ENCODE results near the gene UBQLN4. TPM values are rescaled to one million over a fixed set of nuclear protein-coding genes. Genes with fewer than 3 reads are reported as not detected.

Gene UBQLN4
- total and polyA plus RNA-seq, 5 donors from 2014 or later: 4.4 to 19.1 (median 6.1) TPM

GRCh38 chr1:156086256-156086662 lies 32.7 kb upstream of the UBQLN4 start:
- Mint-ChIP-seq H3K27me3 (peaks cover 59% of the 10 kb centered on the region), H3K4me3 (peak overlapping the region in 1 of 4 donors; percentile 47), H3K27ac (no peak overlapping the region), H3K4me1 (peaks cover 0 to 18% (median 3%) of the 10 kb centered on the region in 4 donors), H3K36me3 (no peaks in the 10 kb centered on the region), H3K9me3 (peaks cover 0 to 2% (median 0%) of the 10 kb centered on the region in 7 donors)
- peaks cover 16% of the 10 kb centered on the region for H3K27me3 ChIP-seq (ENCODE audit: control insufficient read depth, insufficient read depth, low read length)
- no peak overlapping the region for H3K4me3 ChIP-seq (ENCODE audit: low read depth, low read length)
- DNase-seq: no peak
- H3K4me1 ChIP-seq (ENCODE audit: control insufficient read depth, insufficient read depth, low read length, poor library complexity, severe bottlenecking): peaks cover 17% of the 10 kb centered on the region
- H3K9me3 ChIP-seq (ENCODE audit: control insufficient read depth in 2 of 2, low read length in 2 of 2): no peaks in the 10 kb centered on the region
- ATAC-seq (ENCODE audit: low read depth in 2 of 2): no peak
- no peak overlapping the region for H3K27ac ChIP-seq (ENCODE audit: insufficient read depth, low read length, poor library complexity, severe bottlenecking)
- no peaks in the 10 kb centered on the region for H3K36me3 ChIP-seq (ENCODE audit: control insufficient read depth, insufficient read depth, low read length)

GRCh38 chr1:156083800-156084790 lies 30.5 kb upstream of the UBQLN4 start:
- Histone ChIP-seq H3K4me3 (ENCODE audit: low read depth, low read length) (no peak overlapping the region), H3K4me1 (ENCODE audit: control insufficient read depth, insufficient read depth, low read length, poor library complexity, severe bottlenecking) (peaks cover 17% of the 10 kb centered on the region), H3K27me3 (ENCODE audit: control insufficient read depth, insufficient read depth, low read length) (peaks cover 16% of the 10 kb centered on the region), H3K9me3 (ENCODE audit: control insufficient read depth in 2 of 2, low read length in 2 of 2) (no peaks in the 10 kb centered on the region), H3K36me3 (ENCODE audit: control insufficient read depth, insufficient read depth, low read length) (no peaks in the 10 kb centered on the region), H3K27ac (ENCODE audit: insufficient read depth, low read length, poor library complexity, severe bottlenecking) (no peak overlapping the region)
- H3K9me3 Mint-ChIP-seq: peaks cover 0 to 2% (median 0%) of the 10 kb centered on the region in 7 donors
- H3K4me1 Mint-ChIP-seq: peaks cover 0 to 18% (median 1%) of the 10 kb centered on the region in 4 donors
- H3K27me3 Mint-ChIP-seq: peaks cover 65% of the 10 kb centered on the region
- no peak overlapping the region for H3K27ac Mint-ChIP-seq
- no peaks in the 10 kb centered on the region for H3K36me3 Mint-ChIP-seq
- DNase-seq: no peak
- peak overlapping the region; percentile 71 to 87 (median 82) for H3K4me3 Mint-ChIP-seq
- ATAC-seq (ENCODE audit: low read depth in 2 of 2): no peak

GRCh38 chr1:156082309-156083091 lies 28.9 kb upstream of the UBQLN4 start, which contains the start of gene MEX3A:
MEX3A (minus strand) TSS chr1:156082465; CDS start chr1:156081998, 467 bp downstream.
- peaks cover 0 to 3% (median 0%) of the 10 kb centered on the region in 7 donors for H3K9me3 Mint-ChIP-seq
- peak within 1 kb of the TSS; percentile 82 to 90 (median 86) for H3K4me3 Mint-ChIP-seq
- Histone ChIP-seq H3K4me3 (ENCODE audit: low read depth, low read length) (peak within 1 kb of the TSS; percentile 57), H3K27ac (ENCODE audit: insufficient read depth, low read length, poor library complexity, severe bottlenecking) (no peak within 1 kb of the TSS), H3K36me3 (ENCODE audit: control insufficient read depth, insufficient read depth, low read length) (no peaks in the 10 kb centered on the region), H3K9me3 (ENCODE audit: control insufficient read depth in 2 of 2, low read length in 2 of 2) (no peaks in the 10 kb centered on the region), H3K27me3 (ENCODE audit: control insufficient read depth, insufficient read depth, low read length) (peaks cover 16% of the 10 kb centered on the region), H3K4me1 (ENCODE audit: control insufficient read depth, insufficient read depth, low read length, poor library complexity, severe bottlenecking) (peaks cover 17% of the 10 kb centered on the region)
- DNase-seq (peak; percentile 55 to 56 (median 56)), ATAC-seq (ENCODE audit: low read depth in 2 of 2) (peak; percentile 69 to 72)
- peaks cover 68% of the 10 kb centered on the region for H3K27me3 Mint-ChIP-seq
- peaks cover 0 to 18% (median 1%) of the 10 kb centered on the region in 4 donors for H3K4me1 Mint-ChIP-seq
- peak within 1 kb of the TSS in 1 of 3 donors; percentile 11 for H3K27ac Mint-ChIP-seq
- H3K36me3 Mint-ChIP-seq: no peaks in the 10 kb centered on the region

- ATAC-seq (ENCODE audit: low read depth in 2 of 2): no peak
- peaks cover 16% of the 10 kb centered on the region for H3K27me3 ChIP-seq (ENCODE audit: control insufficient read depth, insufficient read depth, low read length)
- no peak overlapping the region for H3K4me3 ChIP-seq (ENCODE audit: low read depth, low read length)
- Mint-ChIP-seq H3K27me3 (peaks cover 64% of the 10 kb centered on the region), H3K36me3 (no peaks in the 10 kb centered on the region), H3K27ac (no peak overlapping the region), H3K4me1 (peaks cover 0 to 18% (median 1%) of the 10 kb centered on the region in 4 donors), H3K9me3 (peaks cover 0 to 3% (median 0%) of the 10 kb centered on the region in 7 donors), H3K4me3 (peak overlapping the region in 3 of 4 donors; percentile 66 to 89 (median 74))
- no peaks in the 10 kb centered on the region for H3K36me3 ChIP-seq (ENCODE audit: control insufficient read depth, insufficient read depth, low read length)
- H3K4me1 ChIP-seq (ENCODE audit: control insufficient read depth, insufficient read depth, low read length, poor library complexity, severe bottlenecking): peaks cover 17% of the 10 kb centered on the region
- H3K27ac ChIP-seq (ENCODE audit: insufficient read depth, low read length, poor library complexity, severe bottlenecking): no peak overlapping the region
- DNase-seq: no peak
- no peaks in the 10 kb centered on the region for H3K9me3 ChIP-seq (ENCODE audit: control insufficient read depth in 2 of 2, low read length in 2 of 2)
Measured at GRCh38 chr1:156081917-156082308, 28.3 kb upstream of the UBQLN4 start.

GRCh38 chr1:156081180-156081916 lies 27.8 kb upstream of the UBQLN4 start:
- Histone ChIP-seq H3K9me3 (ENCODE audit: control insufficient read depth in 2 of 2, low read length in 2 of 2) (no peaks in the 10 kb centered on the region), H3K27ac (ENCODE audit: insufficient read depth, low read length, poor library complexity, severe bottlenecking) (no peak overlapping the region), H3K4me1 (ENCODE audit: control insufficient read depth, insufficient read depth, low read length, poor library complexity, severe bottlenecking) (peaks cover 17% of the 10 kb centered on the region), H3K4me3 (ENCODE audit: low read depth, low read length) (no peak overlapping the region), H3K27me3 (ENCODE audit: control insufficient read depth, insufficient read depth, low read length) (peaks cover 16% of the 10 kb centered on the region), H3K36me3 (ENCODE audit: control insufficient read depth, insufficient read depth, low read length) (no peaks in the 10 kb centered on the region)
- Mint-ChIP-seq H3K36me3 (no peaks in the 10 kb centered on the region), H3K27me3 (peaks cover 61% of the 10 kb centered on the region), H3K4me3 (peak overlapping the region; percentile 58 to 88 (median 70)), H3K4me1 (peaks cover 0 to 18% (median 1%) of the 10 kb centered on the region in 4 donors), H3K9me3 (peaks cover 0 to 2% (median 0%) of the 10 kb centered on the region in 7 donors), H3K27ac (no peak overlapping the region)
- DNase-seq: no peak
- no peak for ATAC-seq (ENCODE audit: low read depth in 2 of 2)

DNA sequence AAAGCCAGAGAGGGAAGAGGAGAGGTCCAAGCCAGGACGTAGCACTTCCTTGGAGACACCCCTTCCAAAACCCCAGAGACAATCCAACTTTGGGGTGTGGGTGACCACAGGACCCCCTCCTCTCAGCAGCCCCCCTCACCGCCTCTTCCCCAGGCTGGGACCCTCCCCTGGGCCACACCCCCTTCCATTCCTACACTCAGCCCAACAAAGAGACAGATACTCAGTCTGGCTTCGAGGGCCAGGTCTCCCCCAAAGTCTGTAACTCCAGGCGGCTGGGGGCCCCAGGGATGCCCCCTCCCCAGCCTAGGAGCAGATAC lies 27.2 kb upstream of the UBQLN4 start:
- H3K4me3 Mint-ChIP-seq: peak overlapping the region; percentile 35 to 74 (median 60)
- H3K36me3 Mint-ChIP-seq: no peaks in the 10 kb centered on the region
- peaks cover 0 to 2% (median 0%) of the 10 kb centered on the region in 7 donors for H3K9me3 Mint-ChIP-seq
- Histone ChIP-seq H3K9me3 (ENCODE audit: control insufficient read depth in 2 of 2, low read length in 2 of 2) (no peaks in the 10 kb centered on the region), H3K4me1 (ENCODE audit: control insufficient read depth, insufficient read depth, low read length, poor library complexity, severe bottlenecking) (peaks cover 17% of the 10 kb centered on the region), H3K36me3 (ENCODE audit: control insufficient read depth, insufficient read depth, low read length) (no peaks in the 10 kb centered on the region), H3K27ac (ENCODE audit: insufficient read depth, low read length, poor library complexity, severe bottlenecking) (no peak overlapping the region), H3K4me3 (ENCODE audit: low read depth, low read length) (no peak overlapping the region), H3K27me3 (ENCODE audit: control insufficient read depth, insufficient read depth, low read length) (peaks cover 16% of the 10 kb centered on the region)
- peaks cover 57% of the 10 kb centered on the region for H3K27me3 Mint-ChIP-seq
- ATAC-seq (ENCODE audit: low read depth in 2 of 2) (no peak), DNase-seq (no peak)
- no peak overlapping the region for H3K27ac Mint-ChIP-seq
- peaks cover 0 to 18% (median 1%) of the 10 kb centered on the region in 4 donors for H3K4me1 Mint-ChIP-seq
